Adrenal gland (tissue), 5 donors: ENCODE measurements around the gene C1orf50.

Experiments
- POLR2A ChIP-seq, 2 donors: fragments of 450-650 bp; IDR thresholded peaks; one replicate each; pipeline ENCODE4 v1.6.1; 2017; ENCODE audit warnings: antibody characterized with exemption in 2 of 2, mild to moderate bottlenecking in 2 of 2, moderate library complexity in 1 of 2
- TF ChIP-seq, protein P1 (sequence below), 6 experiments: fragments of 450-650 bp in 4 of 6; fragments of 200-600 bp in 2 of 6; sonication (generic) in 1 of 6; IDR thresholded peaks; 1 replicate in 5 of 6; 2 replicates in 1 of 6; pipeline versions ENCODE4 v1.5.1 to v1.8.0; 2016 to 2021; ENCODE audit warnings: antibody characterized with exemption in 6 of 6, mild to moderate bottlenecking in 2 of 6, moderate library complexity in 1 of 6
- donor health status: DM: no; HTN: no; CAD: no.

- no peak for TF ChIP-seq POLR2A (IDR thresholded peaks at IDR 0.05)
- TF ChIP-seq, protein P1, sequence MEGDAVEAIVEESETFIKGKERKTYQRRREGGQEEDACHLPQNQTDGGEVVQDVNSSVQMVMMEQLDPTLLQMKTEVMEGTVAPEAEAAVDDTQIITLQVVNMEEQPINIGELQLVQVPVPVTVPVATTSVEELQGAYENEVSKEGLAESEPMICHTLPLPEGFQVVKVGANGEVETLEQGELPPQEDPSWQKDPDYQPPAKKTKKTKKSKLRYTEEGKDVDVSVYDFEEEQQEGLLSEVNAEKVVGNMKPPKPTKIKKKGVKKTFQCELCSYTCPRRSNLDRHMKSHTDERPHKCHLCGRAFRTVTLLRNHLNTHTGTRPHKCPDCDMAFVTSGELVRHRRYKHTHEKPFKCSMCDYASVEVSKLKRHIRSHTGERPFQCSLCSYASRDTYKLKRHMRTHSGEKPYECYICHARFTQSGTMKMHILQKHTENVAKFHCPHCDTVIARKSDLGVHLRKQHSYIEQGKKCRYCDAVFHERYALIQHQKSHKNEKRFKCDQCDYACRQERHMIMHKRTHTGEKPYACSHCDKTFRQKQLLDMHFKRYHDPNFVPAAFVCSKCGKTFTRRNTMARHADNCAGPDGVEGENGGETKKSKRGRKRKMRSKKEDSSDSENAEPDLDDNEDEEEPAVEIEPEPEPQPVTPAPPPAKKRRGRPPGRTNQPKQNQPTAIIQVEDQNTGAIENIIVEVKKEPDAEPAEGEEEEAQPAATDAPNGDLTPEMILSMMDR (IDR thresholded peaks at IDR 0.05) = no peak
These were observed 5.5 kb upstream of the C1orf50 start for GRCh38 chr1:42761567-42761966.
